ENCODE results near the gene GGTLC2.
"Not testable (repeated sequence)": the region's sequence is repeated elsewhere in the genome, so short reads cannot be mapped to it uniquely, and the experiment has no call there.

GGTLC2 gene

GRCh38 chr22:22636260-22636659, 8.2 kb upstream of the GGTLC2 start:
- DNase-seq (ENCODE audit: low read depth in 2 of 2) = not testable (repeated sequence)

GRCh38 chr22:22638313-22638712, 6.1 kb upstream of the GGTLC2 start:
- DNase-seq (ENCODE audit: low read depth in 2 of 2) = not testable (repeated sequence)

- DNase-seq (ENCODE audit: low read depth in 2 of 2) = not testable (repeated sequence)
Measured at GRCh38 chr22:22642255-22642654, 2.2 kb upstream of the GGTLC2 start.

GRCh38 chr22:22645969-22646368, 1.6 kb downstream of the GGTLC2 start:
- DNase-seq (ENCODE audit: low read depth in 2 of 2) = not testable (repeated sequence)

GRCh38 chr22:22647952-22648351, 3.5 kb downstream of the GGTLC2 start:
- not testable (repeated sequence) for DNase-seq (ENCODE audit: low read depth in 2 of 2)

GRCh38 chr22:22648863-22649536, 4.6 kb downstream of the GGTLC2 start:
- not testable (repeated sequence) for DNase-seq (ENCODE audit: low read depth in 2 of 2)

- DNase-seq (ENCODE audit: low read depth in 2 of 2) = not testable (repeated sequence)
Measured at GRCh38 chr22:22649761-22650160, 5.3 kb downstream of the GGTLC2 start.

GRCh38 chr22:22650398-22650797, 6.0 kb downstream of the GGTLC2 start:
- DNase-seq (ENCODE audit: low read depth in 2 of 2) = not testable (repeated sequence)

- DNase-seq (ENCODE audit: low read depth in 2 of 2) = not testable (repeated sequence)
Measured at GRCh38 chr22:22650803-22651515, 6.5 kb downstream of the GGTLC2 start.

GRCh38 chr22:22651593-22651992, 7.2 kb downstream of the GGTLC2 start:
- DNase-seq (ENCODE audit: low read depth in 2 of 2) = not testable (repeated sequence)

- DNase-seq (ENCODE audit: low read depth in 2 of 2) = not testable (repeated sequence)
Measured at GRCh38 chr22:22652102-22652501, 7.7 kb downstream of the GGTLC2 start.

GRCh38 chr22:22652573-22652972, 8.2 kb downstream of the GGTLC2 start:
- not testable (repeated sequence) for DNase-seq (ENCODE audit: low read depth in 2 of 2)

- not testable (repeated sequence) for DNase-seq (ENCODE audit: low read depth in 2 of 2)
Measured at GRCh38 chr22:22653677-22654381, 9.4 kb downstream of the GGTLC2 start.

- DNase-seq (ENCODE audit: low read depth in 2 of 2) = no peak
Measured at GRCh38 chr22:22655452-22656290, 11.3 kb downstream of the GGTLC2 start.

GRCh38 chr22:22657712-22658111, 13.3 kb downstream of the GGTLC2 start:
- no peak for DNase-seq (ENCODE audit: low read depth in 2 of 2)

- DNase-seq (ENCODE audit: low read depth in 2 of 2) = no peak
Measured at GRCh38 chr22:22661275-22661674, 16.9 kb downstream of the GGTLC2 start.

- DNase-seq (ENCODE audit: low read depth in 2 of 2) = no peak
Measured at GRCh38 chr22:22662095-22662494, 17.7 kb downstream of the GGTLC2 start.

- DNase-seq (ENCODE audit: low read depth in 2 of 2) = no peak
Measured at GRCh38 chr22:22663861-22664800, 19.7 kb downstream of the GGTLC2 start.

- DNase-seq (ENCODE audit: low read depth in 2 of 2) = no peak
Measured at GRCh38 chr22:22666307-22667091, 22.1 kb downstream of the GGTLC2 start.

All from fibroblast of skin of left quadriceps (primary cell).